Measurements from ENCODE around the gene USP22. TPM values are rescaled to one million over a fixed set of nuclear protein-coding genes. Genes with fewer than 3 reads are reported as not detected.
"Not testable (repeated sequence)": the region's sequence is repeated elsewhere in the genome, so short reads cannot be mapped to it uniquely, and the experiment has no call there.

USP22 gene
- total RNA-seq, 2 experiments from 2014 or later = 144 TPM

DNA sequence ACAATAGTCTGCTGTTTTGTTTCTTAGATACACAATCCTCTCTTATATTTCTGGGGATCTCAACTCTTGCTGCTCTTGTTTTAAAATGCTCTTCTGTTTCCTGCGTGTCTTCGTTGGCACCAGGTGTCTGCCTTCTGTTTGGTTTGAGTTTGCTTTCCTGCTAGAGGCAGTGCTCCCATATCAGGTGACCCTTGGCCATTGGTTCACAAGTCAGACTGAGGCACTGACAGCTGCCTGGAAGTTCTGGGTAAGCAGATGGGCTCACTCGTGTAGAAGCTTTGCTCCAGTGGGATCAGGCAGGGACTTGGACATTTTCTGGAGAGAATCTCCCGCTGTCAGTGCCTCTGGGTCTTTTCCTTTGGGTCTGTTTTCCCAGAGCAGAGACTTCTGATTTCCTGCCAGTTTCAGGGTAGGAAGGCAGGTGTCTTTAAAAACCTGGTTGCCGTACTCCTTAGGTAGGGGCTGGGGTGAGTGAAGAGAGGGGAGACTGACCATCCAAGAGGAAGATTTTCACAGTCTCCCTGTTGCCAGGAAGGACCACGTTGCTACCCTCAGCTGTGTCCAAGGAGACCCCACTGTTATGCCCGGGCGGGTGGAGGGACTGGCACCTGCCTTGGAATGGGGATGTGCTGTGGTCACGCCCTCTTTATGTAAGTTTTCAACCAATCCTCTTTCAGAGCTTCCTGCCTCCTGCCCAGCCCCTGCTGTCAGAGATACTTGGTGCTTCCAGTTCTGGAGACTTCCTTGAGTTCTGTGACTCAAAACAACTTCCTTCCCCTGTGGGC lies 63.6 kb downstream of the USP22 start:
- POLR2A ChIA-PET, CTCF ChIA-PET: not testable (repeated sequence)

GRCh38 chr17:20977609-20978253 lies 65.1 kb downstream of the USP22 start:
- CTCF ChIA-PET = interaction anchor here (0.7 kb wide), 1 partner anchor 136 kb away, joined by 3 read pairs; no protein-coding TSS in a partner anchor
- POLR2A ChIA-PET = not testable (repeated sequence)

DNA sequence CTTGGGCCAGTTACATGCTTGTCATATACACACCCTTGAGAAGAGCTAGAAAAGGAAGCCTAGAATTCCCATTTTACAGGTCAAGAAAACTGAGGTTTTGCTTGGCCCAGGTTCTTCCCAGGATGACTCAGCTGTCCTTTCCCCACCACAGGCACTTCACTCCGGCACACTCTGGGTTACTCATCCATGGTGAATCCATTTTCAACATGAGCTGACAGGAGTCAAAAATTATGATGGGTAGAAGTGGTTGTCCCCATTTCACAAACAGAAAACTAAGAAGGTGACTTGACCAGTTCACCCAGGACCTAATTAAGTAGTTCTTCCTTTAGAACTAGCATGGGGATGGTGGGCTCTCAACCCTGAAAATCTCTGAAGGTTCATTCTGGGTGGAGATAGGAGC lies 67.2 kb downstream of the USP22 start:
- ChIA-PET CTCF (no interaction called here), POLR2A (no interaction called here)

DNA sequence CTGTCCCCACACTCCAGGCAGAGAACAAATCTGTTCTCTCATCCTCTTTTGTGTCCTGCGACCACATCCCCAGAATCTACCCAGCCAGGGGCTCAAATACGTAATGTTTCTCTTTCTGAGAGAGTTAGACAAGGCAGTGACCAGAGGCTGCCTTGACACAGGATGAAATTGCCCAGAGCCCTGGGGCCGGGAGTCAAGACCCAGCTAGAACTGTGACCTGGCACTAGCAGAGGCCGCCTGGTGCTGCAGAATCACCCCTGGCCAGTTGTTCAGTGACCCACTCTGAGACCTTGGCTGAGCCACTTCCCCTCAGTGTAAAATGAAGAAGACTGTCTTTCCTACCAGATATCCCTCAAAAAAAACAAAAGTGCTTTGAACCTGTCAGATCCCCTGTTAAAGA lies 72.5 kb downstream of the USP22 start:
- CTCF ChIA-PET = no interaction called here
- POLR2A ChIA-PET = no interaction called here

- POLR2A ChIA-PET = no interaction called here
- CTCF ChIA-PET = no interaction called here
Measured at GRCh38 chr17:20968913-20969616, 73.7 kb downstream of the USP22 start.

DNA sequence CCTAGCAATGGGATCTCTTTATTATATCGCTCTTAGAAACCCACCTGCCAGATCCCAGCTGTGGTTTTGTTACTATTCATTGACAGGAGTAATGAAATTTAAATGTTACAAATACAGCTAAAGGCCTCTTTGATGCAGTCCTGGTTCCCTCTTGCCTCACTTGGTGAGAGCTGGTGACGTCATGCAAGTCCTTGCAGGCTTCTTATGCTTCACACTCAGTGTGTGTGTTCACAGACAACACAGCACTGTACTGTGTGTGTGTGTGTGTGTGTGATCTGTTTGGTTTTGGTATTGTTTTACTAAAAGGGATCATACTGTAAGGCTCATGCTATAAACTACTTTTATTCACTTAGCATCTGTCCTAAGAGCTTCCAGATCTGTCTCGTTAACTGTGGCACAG lies 75.0 kb downstream of the USP22 start:
- ChIA-PET CTCF (no interaction called here), POLR2A (no interaction called here)

GRCh38 chr17:20966870-20967269 lies 75.9 kb downstream of the USP22 start:
- ChIA-PET POLR2A (no interaction called here), CTCF (no interaction called here)

- POLR2A ChIA-PET = no interaction called here
- CTCF ChIA-PET = no interaction called here
Measured at GRCh38 chr17:20965492-20965891, 77.3 kb downstream of the USP22 start.

DNA sequence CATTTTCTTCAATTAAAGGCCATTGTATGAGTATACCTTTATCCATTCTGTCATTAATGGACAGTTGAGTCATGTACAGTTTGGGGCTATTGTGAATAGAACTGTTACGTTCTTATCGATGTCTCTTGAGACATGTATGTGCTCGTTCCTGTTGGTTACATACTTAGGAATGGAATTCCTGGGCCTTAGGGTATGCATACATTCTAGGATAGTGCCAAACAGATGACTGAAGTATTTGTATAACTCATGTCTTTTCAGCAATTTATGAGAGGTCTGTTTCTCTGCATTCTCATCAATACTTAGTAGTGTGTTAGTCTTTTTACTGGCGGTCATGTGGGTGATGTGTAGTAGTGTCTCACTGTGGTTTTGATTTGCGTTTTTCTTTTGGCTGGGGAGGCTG lies 81.2 kb downstream of the USP22 start:
- ChIA-PET CTCF (no interaction called here), POLR2A (no interaction called here)

GRCh38 chr17:20960871-20961270 lies 81.9 kb downstream of the USP22 start:
- POLR2A ChIA-PET = no interaction called here
- CTCF ChIA-PET = no interaction called here

- CTCF ChIA-PET = no interaction called here
Measured at GRCh38 chr17:20955427-20956323, 87.1 kb downstream of the USP22 start.

GRCh38 chr17:20954794-20955193 lies 88.0 kb downstream of the USP22 start:
- ChIA-PET CTCF (no interaction called here), POLR2A (no interaction called here)

More at GRCh38 chr17:20955427-20956323, 87.1 kb downstream of the USP22 start:
- POLR2A ChIA-PET = no interaction called here

GRCh38 chr17:20952183-20952582 lies 90.6 kb downstream of the USP22 start:
- ChIA-PET POLR2A (no interaction called here), CTCF (no interaction called here)

Other genes starting within 250 kb of the USP22 start
- 10 to 100 TPM; 22.6 to 26.2 TPM for gene DHRS7B, start 84.0 kb upstream of the USP22 start, total RNA-seq
- 10 to 100 TPM; 28.2 to 28.6 TPM for gene TMEM11, start 171.2 kb upstream of the USP22 start, total RNA-seq
- gene NATD1, start 210.4 kb upstream of the USP22 start, total RNA-seq = 1 to 10 TPM; 1.8 to 1.9 TPM
- gene MAP2K3, start 241.7 kb upstream of the USP22 start, total RNA-seq = 100 to 1,000 TPM; 170 to 171 TPM

Measured in activated CD8-positive, alpha-beta memory T cell treated with anti-CD3 and anti-CD28 coated beads for 36 hours (primary cell).